ENCODE results near the gene BRDT. TPM values are rescaled to one million over a fixed set of nuclear protein-coding genes. Genes with fewer than 3 reads are reported as not detected.

The BRDT gene
- total and polyA plus RNA-seq, 2 of the 8 experiments (the other 6 are each of a cell fraction or from before 2014, with no cell fraction given): 0.08 TPM; not detected in 1

DNA sequence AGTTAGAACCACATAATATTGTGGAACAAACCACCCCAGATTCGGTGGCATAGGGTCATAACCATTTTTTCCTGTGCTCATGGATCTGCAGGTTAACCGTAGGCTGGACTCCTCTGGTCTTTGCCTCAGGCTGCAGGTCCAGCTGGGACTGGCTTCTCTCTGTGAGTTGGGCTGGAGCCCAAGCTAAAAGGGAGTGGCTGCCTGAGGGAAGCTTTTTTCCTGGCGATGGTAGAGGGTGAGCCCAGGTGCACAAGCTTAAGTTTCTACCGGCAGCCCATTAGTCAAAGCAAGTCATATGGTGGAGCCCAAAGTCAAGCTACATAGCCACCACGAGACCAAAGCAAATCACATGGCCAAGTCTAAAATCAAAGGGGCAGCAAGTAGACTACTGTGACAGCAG lies 94.4 kb downstream of the BRDT start:
- CTCF ChIA-PET (ENCODE audit: partially characterized antibody): interaction anchor here (0.6 to 1.1 kb wide), 3 partner anchors 34 to 247 kb away, joined by 3 to 5 read pairs (median 4); no protein-coding TSS in a partner anchor
- no peaks in the 10 kb centered on the region for H3K4me1 ChIP-seq (replicated peaks in 1 of 4; ENCODE audit: control insufficient read depth in 3 of 4, insufficient read depth in 4 of 4, low read length in 3 of 4)
- no peak overlapping the region for H2AFZ ChIP-seq (ENCODE audit: low read length)
- no peak overlapping the region for H2BK120ac ChIP-seq (replicated peaks; ENCODE audit: low read depth, low read length)
- no peaks in the 10 kb centered on the region for H3K27me3 ChIP-seq (replicated peaks in 1 of 4; ENCODE audit: control insufficient read depth in 3 of 4, extremely low read depth in 1 of 4, insufficient read depth in 3 of 4, low read length in 3 of 4)
- H3K4me3 ChIP-seq (ENCODE audit: extremely low read depth in 1 of 4, insufficient read depth in 2 of 4, low read depth in 3 of 4, low read length in 4 of 4): no peak overlapping the region
- H4K91ac ChIP-seq (replicated peaks; ENCODE audit: insufficient read length, low read length): no peak overlapping the region
- 92% methylated on average over 5 of the region's 5 CpGs; no CpG with 5 or more reads in 1 of the 2 experiments for WGBS, 2 experiments (ENCODE audit: extremely low coverage in 1 of 2, insufficient coverage in 1 of 2, insufficient read length in 1 of 2, insufficient replicate concordance in 2 of 2, low coverage in 1 of 2, low lambda C conversion rate in 2 of 2, missing lambda C conversion rate in 1 of 2)
- H3K36me3 ChIP-seq (ENCODE audit: control insufficient read depth in 2 of 4, insufficient read depth in 4 of 4, low read length in 3 of 4): no peaks in the 10 kb centered on the region
- H3K4ac ChIP-seq (replicated peaks; ENCODE audit: insufficient read length, low read depth, low read length): no peak overlapping the region
- H2BK15ac ChIP-seq (ENCODE audit: low read length): no peak overlapping the region
- H4K5ac ChIP-seq (ENCODE audit: insufficient read length, low read depth, low read length): no peak overlapping the region
- no peaks in the 10 kb centered on the region for H3K23me2 ChIP-seq (ENCODE audit: low read depth, low read length)
- H3K23ac ChIP-seq (ENCODE audit: insufficient read length): no peak overlapping the region
- no peak overlapping the region for H3K18ac ChIP-seq (ENCODE audit: extremely low read depth, low read length)
- no peak for FAIRE-seq
- no peak for DNase-seq (ENCODE audit: low read depth in 1 of 2, low spot score in 2 of 2)
- H3K79me1 ChIP-seq (ENCODE audit: low read depth, low read length): no peaks in the 10 kb centered on the region
- no peaks in the 10 kb centered on the region for H3K9me3 ChIP-seq (ENCODE audit: insufficient read depth in 2 of 2, low read depth in 1 of 2, low read length in 1 of 2)
- H2AK5ac ChIP-seq (ENCODE audit: low read depth, low read length): no peak overlapping the region
- POLR2A ChIA-PET (ENCODE audit: partially characterized antibody): no interaction called here
- H3K4me2 ChIP-seq (ENCODE audit: insufficient read depth in 1 of 2, low read depth in 2 of 2, low read length in 2 of 2): no peak overlapping the region
- no peak overlapping the region for H4K8ac ChIP-seq (ENCODE audit: extremely low read depth, insufficient read depth, low read length)
- no peak overlapping the region for H2BK5ac ChIP-seq (ENCODE audit: low read depth, low read length)
- no peaks in the 10 kb centered on the region for H4K20me1 ChIP-seq (replicated peaks in 1 of 2; ENCODE audit: control insufficient read depth in 1 of 2, insufficient read depth in 2 of 2, low read length in 2 of 2)
- H3K79me2 ChIP-seq (ENCODE audit: control insufficient read depth in 1 of 2, insufficient read depth in 2 of 2, low read length in 2 of 2): no peaks in the 10 kb centered on the region
- H3K14ac ChIP-seq (ENCODE audit: insufficient read length): no peak overlapping the region
- no peak overlapping the region for H3K56ac ChIP-seq (replicated peaks; ENCODE audit: insufficient read length, low read depth, low read length)
- no peak overlapping the region for H2BK12ac ChIP-seq (ENCODE audit: low read depth, low read length)
- H3K27ac ChIP-seq (ENCODE audit: low read depth, low read length): no peak overlapping the region
- H3K9ac ChIP-seq (replicated peaks in 1 of 4; ENCODE audit: extremely low read depth in 1 of 4, low read depth in 3 of 4, low read length in 3 of 4): no peak overlapping the region
- no peak overlapping the region for H2BK20ac ChIP-seq (ENCODE audit: low read length)
- TF ChIP-seq GABPA (IDR thresholded peaks at IDR 0.05; ENCODE audit: borderline replicate concordance, insufficient read depth, low read length) (no peak), TCF12 (IDR thresholded peaks at IDR 0.05; ENCODE audit: low read depth, low read length) (no peak), HDAC6 (IDR thresholded peaks at IDR 0.05; ENCODE audit: low read depth, low read length) (no peak), EP300 (IDR thresholded peaks at IDR 0.05; ENCODE audit: borderline replicate concordance in 1 of 2, low read depth in 2 of 2, low read length in 2 of 2) (no peak), SUZ12 (IDR thresholded peaks at IDR 0.05; ENCODE audit: low read length) (no peak), SP4 (IDR thresholded peaks at IDR 0.05; ENCODE audit: low read length) (no peak), CTBP2 (IDR thresholded peaks at IDR 0.05; ENCODE audit: borderline replicate concordance, insufficient read depth, insufficient read length, low read length) (no peak), HDAC2 (IDR thresholded peaks at IDR 0.05; ENCODE audit: borderline replicate concordance in 1 of 2, low read depth in 2 of 2, low read length in 2 of 2) (no peak), SIX5 (IDR thresholded peaks at IDR 0.05; ENCODE audit: low read depth, low read length) (no peak), SIRT6 (IDR thresholded peaks at IDR 0.05; ENCODE audit: low read length) (no peak), MAFK (IDR thresholded peaks at IDR 0.05; ENCODE audit: low read depth, low read length) (no peak), SRF (IDR thresholded peaks at IDR 0.05; ENCODE audit: low read depth, low read length) (no peak), NANOG (IDR thresholded peaks at IDR 0.05; ENCODE audit: insufficient read depth, low read depth, low read length, poor library complexity, severe bottlenecking) (no peak)
